Thoracic aorta (tissue), 2 donors: ENCODE measurements around the gene RAMP1. TPM values are rescaled to one million over a fixed set of nuclear protein-coding genes. Genes with fewer than 3 reads are reported as not detected.
A peak's percentile ranks its signal among the peaks of the same experiment; 100 is the strongest.

Source experiments
- ATAC-seq: fragments of 150-250 bp; one replicate; pipeline ENCODE4 v1.8.0; 2017; ENCODE audit warnings: low read depth; ENCODE audit not compliant: insufficient number of reproducible peaks, low FRiP score
- DNase-seq: peaks from one replicate; pipeline ENCODE4 v3.0.0-alpha.2; 2020; ENCODE audit warnings: low spot score
- H3K27ac ChIP-seq, 2 donors: fragments of 200-600 bp; sonication (generic); 1 replicate in 1 of 2; 2 replicates in 1 of 2; pipeline ENCODE4 v1.5.1; 2016; ENCODE audit warnings: mild to moderate bottlenecking in 2 of 2, moderate library complexity in 2 of 2
- H3K27me3 ChIP-seq: fragments of 200-600 bp; sonication (generic); replicated peaks from 2 replicates; pipeline ENCODE4 v1.6.0; 2016; ENCODE audit warnings: mild to moderate bottlenecking; ENCODE audit not compliant: insufficient read depth
- H3K36me3 ChIP-seq: fragments of 200-600 bp; sonication (generic); one replicate; pipeline ENCODE4 v1.5.1; 2016
- H3K4me1 ChIP-seq, 2 donors: fragments of 200-600 bp; sonication (generic); 1 replicate in 1 of 2; 2 replicates in 1 of 2; pipeline versions ENCODE4 v1.5.1 to v1.6.0; 2016; ENCODE audit warnings: low read depth in 2 of 2, mild to moderate bottlenecking in 1 of 2; ENCODE audit not compliant: control insufficient read depth in 1 of 2
- H3K4me3 ChIP-seq: fragments of 200-600 bp; sonication (generic); 2 replicates; pipeline ENCODE4 v1.5.1; 2016; ENCODE audit warnings: mild to moderate bottlenecking
- H3K9me3 ChIP-seq: fragments of 200-600 bp; sonication (generic); 2 replicates; pipeline ENCODE4 v1.5.1; 2016
- CTCF ChIP-seq: fragments of 200-600 bp; sonication (generic); IDR thresholded peaks from one replicate; pipeline ENCODE4 v1.5.1; 2019; ENCODE audit warnings: antibody characterized with exemption
- total RNA-seq, 2 donors: library from RNA; depleted of rRNA; stranded (reverse); fragments of >200 nt; gene quantifications; one replicate each; pipeline versions ENCODE4 v1.1.0 to v1.2.3, GENCODE V29; 2016

RAMP1 gene
- total RNA-seq, 2 donors from 2014 or later = 246 to 525 TPM

DNA sequence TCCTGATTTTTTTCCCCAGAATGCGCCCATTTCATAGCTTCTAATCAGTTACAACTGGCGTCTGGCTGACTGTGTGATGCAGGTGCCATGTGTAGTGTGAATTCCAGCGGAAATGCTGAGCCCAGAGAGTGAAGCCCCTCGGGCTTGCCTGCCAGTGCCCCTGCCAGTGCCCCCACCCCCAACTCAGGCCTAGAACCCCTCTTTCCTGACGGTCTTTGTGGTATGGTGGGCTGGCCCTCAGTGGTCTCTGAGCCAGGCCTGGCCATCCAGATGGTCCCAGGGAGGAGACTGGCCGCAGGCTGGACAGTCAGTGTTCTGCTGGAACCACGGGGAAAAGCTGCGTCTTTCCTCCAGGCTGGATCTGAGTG lies 3.1 kb downstream of the RAMP1 start:
- Histone ChIP-seq H3K9me3 (no peaks in the 10 kb centered on the region), H3K4me1 (peaks cover 40 to 78% of the 10 kb centered on the region in 2 donors), H3K27ac (peak overlapping the region; percentile 92 to 95), H3K27me3 (no peaks in the 10 kb centered on the region), H3K4me3 (peak overlapping the region; percentile 78), H3K36me3 (no peaks in the 10 kb centered on the region)
- DNase-seq = no peak
- TF ChIP-seq CTCF = no peak
- no peak for ATAC-seq

- TF ChIP-seq CTCF = no peak
- Histone ChIP-seq H3K4me3 (peak overlapping the region; percentile 78), H3K9me3 (no peaks in the 10 kb centered on the region), H3K4me1 (peaks cover 41 to 78% of the 10 kb centered on the region in 2 donors), H3K27ac (peak overlapping the region; percentile 92 to 95), H3K36me3 (no peaks in the 10 kb centered on the region), H3K27me3 (no peaks in the 10 kb centered on the region)
- ATAC-seq = no peak
- no peak for DNase-seq
These were observed 3.7 kb downstream of the RAMP1 start for GRCh38 chr2:237863102-237863511.

- DNase-seq = no peak
- Histone ChIP-seq H3K4me3 (peak overlapping the region; percentile 78), H3K4me1 (peaks cover 41 to 78% of the 10 kb centered on the region in 2 donors), H3K9me3 (no peaks in the 10 kb centered on the region), H3K36me3 (no peaks in the 10 kb centered on the region), H3K27me3 (no peaks in the 10 kb centered on the region), H3K27ac (peak overlapping the region; percentile 92 to 95)
- no peak for ATAC-seq
- TF ChIP-seq CTCF = no peak
These were observed 4.4 kb downstream of the RAMP1 start for GRCh38 chr2:237863689-237864443.

GRCh38 chr2:237864444-237864931 lies 5.1 kb downstream of the RAMP1 start:
- Histone ChIP-seq H3K4me3 (peak overlapping the region; percentile 78), H3K27me3 (no peaks in the 10 kb centered on the region), H3K27ac (peak overlapping the region; percentile 92 to 95), H3K36me3 (no peaks in the 10 kb centered on the region), H3K4me1 (peaks cover 38 to 80% of the 10 kb centered on the region in 2 donors), H3K9me3 (no peaks in the 10 kb centered on the region)
- DNase-seq = no peak
- TF ChIP-seq CTCF = no peak
- no peak for ATAC-seq

- peak; percentile 54 for DNase-seq
- no peak for TF ChIP-seq CTCF
- H3K27me3 ChIP-seq = no peaks in the 10 kb centered on the region
- peak overlapping the region; percentile 92 to 95 for H3K27ac ChIP-seq
- H3K4me1 ChIP-seq = peaks cover 41 to 86% of the 10 kb centered on the region in 2 donors
- ATAC-seq = no peak
- no peaks in the 10 kb centered on the region for H3K36me3 ChIP-seq
- H3K9me3 ChIP-seq = no peaks in the 10 kb centered on the region
- peak overlapping the region; percentile 78 for H3K4me3 ChIP-seq
These were observed 5.7 kb downstream of the RAMP1 start for GRCh38 chr2:237864940-237865622.
